ENCODE results near the gene PCED1A. TPM values are rescaled to one million over a fixed set of nuclear protein-coding genes. Genes with fewer than 3 reads are reported as not detected.

PCED1A gene
- total and polyA plus RNA-seq, 2 of the 13 experiments (the other 11 are each of a cell fraction or from before 2014, with no cell fraction given) = 40.1 to 84.2 TPM

DNA sequence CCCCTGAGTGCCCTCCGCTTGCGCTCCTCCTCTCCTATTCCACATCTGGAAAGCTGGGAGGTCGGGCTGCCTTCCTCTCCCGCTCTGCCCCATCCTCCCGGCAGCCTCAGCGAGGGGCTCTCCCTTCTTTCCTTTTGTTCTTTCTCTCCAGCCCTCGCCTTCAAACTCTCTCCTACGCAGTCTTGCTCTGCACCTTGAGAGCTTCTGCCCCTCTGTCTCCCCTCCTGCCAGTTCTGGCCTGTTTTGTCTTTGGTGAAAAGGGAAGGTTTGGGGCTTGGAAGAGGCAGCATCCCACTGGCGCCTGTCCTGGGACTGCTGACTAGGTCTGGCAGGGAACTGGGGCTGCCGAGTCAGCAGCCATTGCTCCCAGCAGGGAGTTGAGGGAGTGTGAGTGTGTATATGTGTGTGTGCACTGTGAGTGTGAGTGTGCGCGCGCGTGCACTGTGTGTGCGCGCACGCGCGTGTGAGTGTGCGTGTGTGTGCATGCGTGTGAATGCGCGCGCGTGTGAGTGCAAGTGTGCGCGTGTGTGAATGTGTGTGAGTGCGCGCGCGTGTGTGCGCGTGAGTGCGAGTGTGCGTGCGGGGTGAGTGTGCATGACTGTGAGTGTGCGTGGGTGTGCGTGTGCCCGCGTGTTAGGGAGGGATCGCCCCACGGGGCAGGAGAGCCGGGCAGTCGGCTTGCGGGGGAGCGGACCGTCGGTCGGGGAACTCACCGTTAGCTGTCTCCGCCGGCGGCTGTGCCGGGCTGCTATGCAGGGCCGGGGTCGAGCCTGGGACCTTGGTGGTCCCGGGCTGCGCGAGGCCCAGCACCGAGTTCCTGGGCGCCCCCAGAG lies 40.6 kb downstream of the PCED1A start (continued):
- TF ChIP-seq, protein P1, sequence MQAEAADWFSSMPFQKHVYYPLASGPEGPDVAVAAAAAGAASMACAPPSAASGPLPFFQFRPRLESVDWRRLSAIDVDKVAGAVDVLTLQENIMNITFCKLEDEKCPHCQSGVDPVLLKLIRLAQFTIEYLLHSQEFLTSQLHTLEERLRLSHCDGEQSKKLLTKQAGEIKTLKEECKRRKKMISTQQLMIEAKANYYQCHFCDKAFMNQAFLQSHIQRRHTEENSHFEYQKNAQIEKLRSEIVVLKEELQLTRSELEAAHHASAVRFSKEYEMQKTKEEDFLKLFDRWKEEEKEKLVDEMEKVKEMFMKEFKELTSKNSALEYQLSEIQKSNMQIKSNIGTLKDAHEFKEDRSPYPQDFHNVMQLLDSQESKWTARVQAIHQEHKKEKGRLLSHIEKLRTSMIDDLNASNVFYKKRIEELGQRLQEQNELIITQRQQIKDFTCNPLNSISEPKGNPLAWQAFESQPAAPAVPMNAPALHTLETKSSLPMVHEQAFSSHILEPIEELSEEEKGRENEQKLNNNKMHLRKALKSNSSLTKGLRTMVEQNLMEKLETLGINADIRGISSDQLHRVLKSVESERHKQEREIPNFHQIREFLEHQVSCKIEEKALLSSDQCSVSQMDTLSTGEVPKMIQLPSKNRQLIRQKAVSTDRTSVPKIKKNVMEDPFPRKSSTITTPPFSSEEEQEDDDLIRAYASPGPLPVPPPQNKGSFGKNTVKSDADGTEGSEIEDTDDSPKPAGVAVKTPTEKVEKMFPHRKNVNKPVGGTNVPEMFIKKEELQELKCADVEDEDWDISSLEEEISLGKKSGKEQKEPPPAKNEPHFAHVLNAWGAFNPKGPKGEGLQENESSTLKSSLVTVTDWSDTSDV (CRISPR knock-in tag; IDR thresholded peaks at IDR 0.05) = 0 out of 2 replicates have a peak, but pooled peaks have one; percentile 63
- TF ChIP-seq STAG1 (CRISPR knock-in tag; IDR thresholded peaks at IDR 0.05) = no peak
- no peak for TF ChIP-seq JUND (CRISPR knock-in tag; IDR thresholded peaks at IDR 0.05)
- TF ChIP-seq, protein P2, sequence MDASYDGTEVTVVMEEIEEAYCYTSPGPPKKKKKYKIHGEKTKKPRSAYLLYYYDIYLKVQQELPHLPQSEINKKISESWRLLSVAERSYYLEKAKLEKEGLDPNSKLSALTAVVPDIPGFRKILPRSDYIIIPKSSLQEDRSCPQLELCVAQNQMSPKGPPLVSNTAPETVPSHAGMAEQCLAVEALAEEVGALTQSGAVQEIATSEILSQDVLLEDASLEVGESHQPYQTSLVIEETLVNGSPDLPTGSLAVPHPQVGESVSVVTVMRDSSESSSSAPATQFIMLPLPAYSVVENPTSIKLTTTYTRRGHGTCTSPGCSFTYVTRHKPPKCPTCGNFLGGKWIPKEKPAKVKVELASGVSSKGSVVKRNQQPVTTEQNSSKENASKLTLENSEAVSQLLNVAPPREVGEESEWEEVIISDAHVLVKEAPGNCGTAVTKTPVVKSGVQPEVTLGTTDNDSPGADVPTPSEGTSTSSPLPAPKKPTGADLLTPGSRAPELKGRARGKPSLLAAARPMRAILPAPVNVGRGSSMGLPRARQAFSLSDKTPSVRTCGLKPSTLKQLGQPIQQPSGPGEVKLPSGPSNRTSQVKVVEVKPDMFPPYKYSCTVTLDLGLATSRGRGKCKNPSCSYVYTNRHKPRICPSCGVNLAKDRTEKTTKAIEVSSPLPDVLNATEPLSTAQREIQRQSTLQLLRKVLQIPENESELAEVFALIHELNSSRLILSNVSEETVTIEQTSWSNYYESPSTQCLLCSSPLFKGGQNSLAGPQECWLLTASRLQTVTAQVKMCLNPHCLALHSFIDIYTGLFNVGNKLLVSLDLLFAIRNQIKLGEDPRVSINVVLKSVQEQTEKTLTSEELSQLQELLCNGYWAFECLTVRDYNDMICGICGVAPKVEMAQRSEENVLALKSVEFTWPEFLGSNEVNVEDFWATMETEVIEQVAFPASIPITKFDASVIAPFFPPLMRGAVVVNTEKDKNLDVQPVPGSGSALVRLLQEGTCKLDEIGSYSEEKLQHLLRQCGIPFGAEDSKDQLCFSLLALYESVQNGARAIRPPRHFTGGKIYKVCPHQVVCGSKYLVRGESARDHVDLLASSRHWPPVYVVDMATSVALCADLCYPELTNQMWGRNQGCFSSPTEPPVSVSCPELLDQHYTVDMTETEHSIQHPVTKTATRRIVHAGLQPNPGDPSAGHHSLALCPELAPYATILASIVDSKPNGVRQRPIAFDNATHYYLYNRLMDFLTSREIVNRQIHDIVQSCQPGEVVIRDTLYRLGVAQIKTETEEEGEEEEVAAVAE (CRISPR knock-in tag; IDR thresholded peaks at IDR 0.05; ENCODE audit: borderline replicate concordance) = no peak
- TF ChIP-seq, protein P3, sequence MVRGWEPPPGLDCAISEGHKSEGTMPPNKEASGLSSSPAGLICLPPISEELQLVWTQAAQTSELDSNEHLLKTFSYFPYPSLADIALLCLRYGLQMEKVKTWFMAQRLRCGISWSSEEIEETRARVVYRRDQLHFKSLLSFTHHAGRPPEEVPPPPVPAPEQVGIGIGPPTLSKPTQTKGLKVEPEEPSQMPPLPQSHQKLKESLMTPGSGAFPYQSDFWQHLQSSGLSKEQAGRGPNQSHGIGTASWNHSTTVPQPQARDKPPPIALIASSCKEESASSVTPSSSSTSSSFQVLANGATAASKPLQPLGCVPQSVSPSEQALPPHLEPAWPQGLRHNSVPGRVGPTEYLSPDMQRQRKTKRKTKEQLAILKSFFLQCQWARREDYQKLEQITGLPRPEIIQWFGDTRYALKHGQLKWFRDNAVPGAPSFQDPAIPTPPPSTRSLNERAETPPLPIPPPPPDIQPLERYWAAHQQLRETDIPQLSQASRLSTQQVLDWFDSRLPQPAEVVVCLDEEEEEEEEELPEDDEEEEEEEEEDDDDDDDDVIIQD (CRISPR knock-in tag; IDR thresholded peaks at IDR 0.05; ENCODE audit: low read depth) = no peak
- 0 out of 2 replicates have a peak, but pooled peaks have one; percentile 35 for TF ChIP-seq NRL (CRISPR knock-in tag; IDR thresholded peaks at IDR 0.05; ENCODE audit: borderline replicate concordance)
- peak; percentile 75; the same call in 1 of the 2 replicates for TF ChIP-seq DNMT1 (CRISPR knock-in tag; IDR thresholded peaks at IDR 0.05)
- TF ChIP-seq NCOR1 (IDR thresholded peaks at IDR 0.05; ENCODE audit: borderline replicate concordance, low read length) = no peak
- TF ChIP-seq FOXA1 (IDR thresholded peaks at IDR 0.05) = no peak
- no peak for TF ChIP-seq FOXA1 (CRISPR knock-in tag; IDR thresholded peaks at IDR 0.05)
- no peak for TF ChIP-seq ZNF260 (CRISPR knock-in tag; IDR thresholded peaks at IDR 0.05; ENCODE audit: borderline replicate concordance, low read depth)
- no peak for TF ChIP-seq ZNF101 (CRISPR knock-in tag; IDR thresholded peaks at IDR 0.05; ENCODE audit: borderline replicate concordance, low read depth)
- TF ChIP-seq HIVEP1 (CRISPR knock-in tag; IDR thresholded peaks at IDR 0.05) = no peak
- 0 out of 2 replicates have a peak, but pooled peaks have one; percentile 22 for TF ChIP-seq ZNF891 (CRISPR knock-in tag; IDR thresholded peaks at IDR 0.05)
- no peak for TF ChIP-seq RFX1 (IDR thresholded peaks at IDR 0.05)
- TF ChIP-seq TMF1 (CRISPR knock-in tag; IDR thresholded peaks at IDR 0.05; ENCODE audit: low read depth) = no peak
- no peak for TF ChIP-seq ZKSCAN1 (IDR thresholded peaks at IDR 0.05; ENCODE audit: low read length)
- TF ChIP-seq CREM (IDR thresholded peaks at IDR 0.05) = no peak
- no peak for TF ChIP-seq CREM (CRISPR knock-in tag; IDR thresholded peaks at IDR 0.05)
- TF ChIP-seq NR2F1 (CRISPR knock-in tag; IDR thresholded peaks at IDR 0.05) = no peak
- no peak for TF ChIP-seq FOXK2 (IDR thresholded peaks at IDR 0.05)

Measured in HepG2 (cell line).